ENCODE results near the gene RSPH1.

Gene RSPH1

DNA sequence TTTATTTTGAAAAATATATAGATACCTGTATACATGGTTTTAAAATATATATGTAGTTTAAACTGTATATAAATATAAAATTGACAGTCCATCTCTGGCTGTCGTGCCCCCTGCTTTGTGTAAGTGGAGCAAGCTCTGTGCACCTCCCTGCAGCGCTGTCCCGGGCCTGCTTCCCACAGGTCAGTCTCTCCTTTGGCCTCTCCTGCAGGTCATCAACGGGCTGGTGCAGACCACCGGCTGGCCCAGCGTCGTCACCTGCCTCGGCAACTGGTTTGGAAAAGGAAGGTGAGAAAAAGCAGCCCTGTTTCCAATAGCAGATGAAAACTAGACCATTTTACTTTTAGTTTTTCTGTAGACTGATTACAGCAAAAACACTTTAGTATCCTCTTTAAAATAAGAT, 46.2 kb upstream of the RSPH1 start:
- no peak overlapping the region for H3K27ac ChIP-seq
- ChIA-PET POLR2A (ENCODE audit: low non-redundant PET) (no interaction called here), CTCF (no interaction called here)
- TF ChIP-seq, protein P1, sequence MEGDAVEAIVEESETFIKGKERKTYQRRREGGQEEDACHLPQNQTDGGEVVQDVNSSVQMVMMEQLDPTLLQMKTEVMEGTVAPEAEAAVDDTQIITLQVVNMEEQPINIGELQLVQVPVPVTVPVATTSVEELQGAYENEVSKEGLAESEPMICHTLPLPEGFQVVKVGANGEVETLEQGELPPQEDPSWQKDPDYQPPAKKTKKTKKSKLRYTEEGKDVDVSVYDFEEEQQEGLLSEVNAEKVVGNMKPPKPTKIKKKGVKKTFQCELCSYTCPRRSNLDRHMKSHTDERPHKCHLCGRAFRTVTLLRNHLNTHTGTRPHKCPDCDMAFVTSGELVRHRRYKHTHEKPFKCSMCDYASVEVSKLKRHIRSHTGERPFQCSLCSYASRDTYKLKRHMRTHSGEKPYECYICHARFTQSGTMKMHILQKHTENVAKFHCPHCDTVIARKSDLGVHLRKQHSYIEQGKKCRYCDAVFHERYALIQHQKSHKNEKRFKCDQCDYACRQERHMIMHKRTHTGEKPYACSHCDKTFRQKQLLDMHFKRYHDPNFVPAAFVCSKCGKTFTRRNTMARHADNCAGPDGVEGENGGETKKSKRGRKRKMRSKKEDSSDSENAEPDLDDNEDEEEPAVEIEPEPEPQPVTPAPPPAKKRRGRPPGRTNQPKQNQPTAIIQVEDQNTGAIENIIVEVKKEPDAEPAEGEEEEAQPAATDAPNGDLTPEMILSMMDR (conservative IDR thresholded peaks at IDR 0.05; ENCODE audit: low read depth), result no peak
- DNase-seq (ENCODE audit: low spot score), result no peak

DNA sequence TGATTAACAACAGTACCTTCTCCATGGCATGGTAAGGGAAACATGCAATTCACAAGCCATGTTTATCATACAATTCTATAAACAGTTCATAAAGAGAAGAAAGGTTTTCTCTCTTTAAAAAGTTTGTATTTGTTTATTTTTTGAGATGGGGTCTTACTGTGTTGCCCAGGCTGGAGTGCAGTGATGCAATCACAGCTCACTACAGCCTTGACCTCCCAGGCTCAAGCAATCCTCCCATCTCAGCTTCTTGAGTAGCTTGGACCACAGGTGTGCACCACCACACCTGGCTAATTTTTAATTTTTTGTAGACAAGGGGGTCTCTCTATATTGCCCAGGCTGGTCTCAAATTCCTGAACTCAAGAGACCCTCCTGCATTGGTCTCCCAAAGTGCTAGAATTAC, 45.6 kb upstream of the RSPH1 start:
- POLR2A ChIA-PET (ENCODE audit: low non-redundant PET), result no interaction called here
- DNase-seq (ENCODE audit: low spot score), result no peak
- H3K27ac ChIP-seq, result no peak overlapping the region
- TF ChIP-seq, protein P1 (conservative IDR thresholded peaks at IDR 0.05; ENCODE audit: low read depth), result no peak
- CTCF ChIA-PET, result no interaction called here

DNA sequence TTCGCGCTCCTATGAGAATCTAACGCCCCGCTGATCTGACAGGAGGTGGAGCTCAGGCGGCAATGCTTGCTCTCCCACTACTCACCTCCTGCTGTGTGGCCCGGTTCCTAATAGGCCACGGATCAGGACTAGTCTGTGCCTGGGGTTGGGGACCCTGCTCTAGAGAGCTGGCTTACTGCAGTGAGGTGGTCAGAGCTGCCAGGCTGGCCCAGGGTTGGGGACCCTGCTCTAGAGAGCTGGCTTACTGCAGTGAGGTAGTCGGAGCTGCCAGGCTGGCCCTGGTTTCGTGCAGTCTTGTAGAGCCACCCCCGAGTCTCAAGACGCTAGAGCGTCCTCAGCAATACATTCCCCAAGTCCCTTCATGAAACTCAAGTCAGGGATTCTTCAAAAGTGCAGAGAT, 45.1 kb upstream of the RSPH1 start:
- DNase-seq (ENCODE audit: low spot score), result no peak
- TF ChIP-seq, protein P1 (conservative IDR thresholded peaks at IDR 0.05; ENCODE audit: low read depth), result no peak
- CTCF ChIA-PET, result no interaction called here
- H3K27ac ChIP-seq, result no peak overlapping the region
- POLR2A ChIA-PET (ENCODE audit: low non-redundant PET), result no interaction called here

DNA sequence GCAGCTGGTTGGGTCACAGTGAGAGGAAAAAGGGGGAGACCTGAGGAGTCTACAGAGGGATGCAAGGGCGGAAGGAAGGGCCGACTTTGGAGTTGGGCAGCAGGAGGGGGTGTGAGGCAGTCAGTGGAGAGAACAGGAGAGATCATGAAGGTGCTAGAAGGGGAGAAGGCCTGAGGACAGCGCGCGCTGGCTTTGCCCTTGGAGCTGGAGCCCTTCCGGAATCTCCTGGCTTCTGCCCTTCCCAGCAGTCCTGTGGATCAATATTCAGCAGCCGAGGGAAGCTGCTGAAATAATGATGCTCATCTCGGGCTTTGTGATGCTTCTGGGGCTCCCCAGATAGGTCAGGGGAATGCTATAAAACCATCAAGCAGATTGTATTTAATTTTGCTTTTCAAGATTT, 44.4 kb upstream of the RSPH1 start:
- CTCF ChIA-PET, result no interaction called here
- no peak overlapping the region for H3K27ac ChIP-seq
- TF ChIP-seq, protein P1 (conservative IDR thresholded peaks at IDR 0.05; ENCODE audit: low read depth), result no peak
- DNase-seq (ENCODE audit: low spot score), result no peak
- POLR2A ChIA-PET (ENCODE audit: low non-redundant PET), result no interaction called here

DNA sequence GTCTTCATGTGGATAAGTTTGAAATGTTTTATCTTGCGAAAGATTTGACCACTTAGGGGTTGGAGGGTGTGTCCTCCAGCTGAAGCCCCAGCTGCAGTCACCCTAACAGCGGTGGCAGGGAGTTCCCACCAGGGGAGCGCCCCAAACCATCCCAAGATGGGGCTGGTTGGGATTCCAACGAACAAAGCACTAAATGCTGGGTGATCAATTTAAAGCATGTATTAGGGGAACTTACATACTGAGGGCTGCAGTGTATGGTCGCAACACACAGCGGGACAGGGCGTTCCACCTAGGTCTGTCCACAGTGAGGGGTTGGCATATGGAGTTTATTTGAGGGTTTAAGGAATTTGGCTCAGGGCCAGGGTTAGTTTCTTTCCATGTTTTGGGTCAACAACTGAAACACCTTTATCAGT, 43.9 kb upstream of the RSPH1 start:
- no peak for DNase-seq (ENCODE audit: low spot score)
- POLR2A ChIA-PET (ENCODE audit: low non-redundant PET), result no interaction called here
- H3K27ac ChIP-seq, result no peak overlapping the region
- CTCF ChIA-PET, result no interaction called here
- TF ChIP-seq, protein P1 (conservative IDR thresholded peaks at IDR 0.05; ENCODE audit: low read depth), result no peak

DNA sequence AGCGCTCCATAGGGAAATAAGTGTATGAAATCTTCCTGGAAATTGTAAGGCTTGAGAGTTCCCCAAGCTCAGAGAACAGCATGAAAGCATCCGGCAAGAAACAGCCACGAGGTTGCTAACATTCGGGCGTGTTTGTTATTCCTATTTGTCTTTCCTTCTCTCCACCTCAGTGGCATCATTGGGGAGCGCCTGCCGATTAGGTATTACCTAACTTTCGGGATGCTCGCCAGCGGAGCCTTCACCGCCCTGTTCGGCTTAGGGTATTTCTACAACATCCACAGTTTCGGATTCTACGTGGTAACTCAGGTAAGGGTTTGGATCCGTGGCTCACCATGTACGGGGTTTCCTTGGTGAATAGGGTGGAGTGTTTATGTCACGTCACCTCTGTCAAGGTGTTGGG, 43.3 kb upstream of the RSPH1 start:
- TF ChIP-seq, protein P1 (conservative IDR thresholded peaks at IDR 0.05; ENCODE audit: low read depth), result no peak
- CTCF ChIA-PET, result interaction anchor here (0.6 kb wide), 1 partner anchor 352 kb away, joined by 3 read pairs; no protein-coding TSS in a partner anchor
- POLR2A ChIA-PET (ENCODE audit: low non-redundant PET), result no interaction called here
- DNase-seq (ENCODE audit: low spot score), result no peak
- no peak overlapping the region for H3K27ac ChIP-seq

Data from RWPE1 (cell line).